Measurements from ENCODE around the gene NT5DC4.

GRCh38 chr2:112764071-112765044 is 43.5 kb downstream of the NT5DC4 start, which contains the start of gene CKAP2L:
- no peak for TF ChIP-seq CTCF (IDR thresholded peaks at IDR 0.05)
- TF ChIP-seq POLR2A (IDR thresholded peaks at IDR 0.05), result no peak
